HG03097 (cell line): ENCODE data around the gene CHST15.

Experiments used
- ATAC-seq: cut with Tn5 transposase; IDR thresholded peaks from one replicate; pipeline ENCODE4 v1.9.1; 2021; ENCODE audit not compliant: unreplicated experiment, low FRiP score

CHST15 gene

DNA sequence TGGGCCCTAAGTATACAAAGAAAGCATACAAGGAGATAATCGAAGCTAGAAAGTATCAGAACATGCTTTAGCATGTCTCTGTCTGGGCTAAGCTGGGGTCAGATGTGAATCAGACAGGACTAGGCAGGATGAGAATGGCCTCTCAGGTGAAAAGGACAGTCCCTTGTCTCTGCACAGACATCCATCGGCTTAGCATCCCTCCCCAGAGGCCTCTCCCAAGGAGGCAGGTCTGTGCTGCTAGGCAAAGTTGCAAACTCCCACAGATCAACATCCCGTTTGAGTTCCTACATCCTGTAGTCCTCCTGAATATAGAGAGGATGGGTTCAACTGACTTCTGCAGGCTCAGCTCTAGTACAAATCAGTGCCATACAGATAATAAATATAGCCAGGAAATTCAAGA, 24.5 kb downstream of the CHST15 start:
- no peak for ATAC-seq

DNA sequence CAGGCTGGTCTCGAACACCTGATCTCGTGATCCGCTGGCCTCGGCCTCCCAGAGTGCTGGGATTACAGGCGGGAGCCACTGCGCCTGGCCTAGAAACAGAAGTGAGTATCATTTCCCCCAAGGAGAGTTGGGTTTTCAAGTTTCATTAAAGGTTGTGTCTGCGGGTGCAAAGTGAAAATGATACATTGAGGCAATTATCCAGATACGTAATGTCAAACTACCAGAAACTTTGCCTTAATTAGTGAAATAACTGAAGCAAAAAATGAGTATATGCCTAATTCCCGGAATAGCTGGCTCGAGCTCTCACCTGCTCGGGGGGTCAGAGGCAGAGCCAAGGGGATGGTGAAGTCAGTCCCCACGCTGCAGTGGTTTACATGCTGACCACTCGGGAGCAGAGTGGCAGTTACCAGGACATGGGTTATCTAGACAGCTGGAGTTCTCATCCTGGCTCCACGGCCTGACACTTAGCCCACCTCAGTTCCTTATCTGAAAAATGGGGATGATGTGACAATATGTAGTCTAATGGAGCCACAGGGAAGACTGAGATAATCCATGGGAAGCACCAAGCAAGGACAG, 25.5 kb downstream of the CHST15 start:
- no peak for ATAC-seq

GRCh38 chr10:124066781-124067714, 26.4 kb downstream of the CHST15 start:
- no peak for ATAC-seq

GRCh38 chr10:124066126-124066700, 27.2 kb downstream of the CHST15 start:
- ATAC-seq = no peak

- no peak for ATAC-seq
Observed at GRCh38 chr10:124065382-124066125, 27.8 kb downstream of the CHST15 start.

GRCh38 chr10:124064676-124065075, 28.7 kb downstream of the CHST15 start:
- ATAC-seq = no peak

DNA sequence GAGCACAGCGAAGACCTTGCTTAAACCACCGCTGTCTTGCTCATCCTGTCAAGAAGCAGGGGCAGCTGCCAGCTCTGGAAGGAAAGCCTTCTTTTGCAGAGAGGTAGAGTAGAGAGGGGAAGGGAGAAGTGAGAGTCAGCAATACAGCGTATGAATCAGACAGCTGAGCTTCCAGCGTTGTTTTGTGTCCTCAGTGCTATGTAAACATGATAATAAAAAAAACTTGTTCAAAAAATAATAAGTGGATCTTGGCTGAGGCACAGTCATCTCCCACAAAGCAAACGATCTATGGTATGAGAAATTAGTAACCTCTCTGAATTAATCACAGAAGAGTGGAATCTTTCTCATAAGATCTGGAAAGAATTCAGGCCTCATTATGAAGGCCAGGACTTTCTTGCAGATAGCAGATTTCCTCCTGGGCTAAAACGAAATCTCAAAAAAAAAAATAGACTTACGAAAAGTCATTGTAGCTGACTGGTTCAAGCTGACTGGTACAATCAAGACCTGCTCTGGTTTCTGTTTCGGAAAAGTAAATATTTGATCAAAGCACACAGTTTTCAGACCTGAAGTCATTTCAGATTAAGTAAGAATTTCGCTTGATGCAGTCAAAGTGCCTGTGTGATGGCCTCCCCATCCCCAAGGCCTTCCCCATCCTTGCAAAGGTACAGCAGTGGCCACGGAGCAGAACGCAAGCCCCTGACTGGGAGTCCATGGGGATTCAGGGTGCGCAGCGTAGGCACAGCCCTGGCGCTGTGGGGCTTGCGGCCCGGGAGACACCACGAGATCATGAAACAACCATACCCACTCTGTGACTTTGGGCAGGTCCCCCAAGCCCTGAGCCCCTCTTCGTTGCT, 29.4 kb downstream of the CHST15 start:
- ATAC-seq = no peak

- ATAC-seq = no peak
Observed at GRCh38 chr10:124062390-124062789, 31.0 kb downstream of the CHST15 start.

- no peak for ATAC-seq
Observed at GRCh38 chr10:124061030-124061429, 32.4 kb downstream of the CHST15 start.

- ATAC-seq = no peak
Observed at GRCh38 chr10:124060148-124060720, 33.2 kb downstream of the CHST15 start.

DNA sequence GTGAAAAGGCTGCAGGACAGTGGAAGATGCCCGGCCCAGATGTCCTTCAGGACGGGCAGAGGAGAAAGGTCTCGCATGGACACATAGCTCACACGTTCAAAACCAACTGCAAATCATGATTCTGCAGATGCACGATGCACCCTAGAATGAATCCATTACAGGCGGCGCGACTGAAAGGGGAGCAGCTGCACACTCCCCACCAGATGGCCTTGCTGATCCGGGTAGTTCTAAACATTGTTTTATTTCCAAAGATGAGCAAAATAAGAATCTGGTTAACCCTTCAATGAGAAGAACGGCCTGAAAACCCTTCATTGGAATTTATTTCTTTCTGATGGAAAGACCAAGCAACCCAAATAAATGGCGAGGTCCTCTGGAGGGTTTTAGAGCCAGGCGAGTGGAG, 33.8 kb downstream of the CHST15 start:
- no peak for ATAC-seq

- no peak for ATAC-seq
Observed at GRCh38 chr10:124058346-124059003, 34.9 kb downstream of the CHST15 start.

DNA sequence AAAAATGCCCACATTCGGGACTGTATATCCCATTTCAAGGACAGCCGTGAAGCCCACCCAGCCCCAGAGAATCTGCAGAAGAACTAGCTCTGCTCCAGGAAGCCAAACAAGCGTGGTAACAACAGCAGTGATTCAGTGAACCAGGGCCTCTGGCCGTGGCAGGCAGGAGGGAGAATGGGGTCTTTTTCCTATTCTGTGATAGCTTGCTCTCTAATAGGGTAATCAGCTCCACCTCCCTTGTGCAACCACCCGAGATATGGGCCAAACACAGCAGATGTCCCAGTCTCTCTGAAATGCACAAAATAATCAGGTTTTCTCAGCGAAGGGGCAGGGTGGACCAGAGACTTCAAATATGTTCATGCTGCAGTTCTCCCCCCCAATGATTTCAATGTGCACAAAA, 35.8 kb downstream of the CHST15 start:
- ATAC-seq = no peak

GRCh38 chr10:124056337-124056980, 36.9 kb downstream of the CHST15 start:
- no peak for ATAC-seq

DNA sequence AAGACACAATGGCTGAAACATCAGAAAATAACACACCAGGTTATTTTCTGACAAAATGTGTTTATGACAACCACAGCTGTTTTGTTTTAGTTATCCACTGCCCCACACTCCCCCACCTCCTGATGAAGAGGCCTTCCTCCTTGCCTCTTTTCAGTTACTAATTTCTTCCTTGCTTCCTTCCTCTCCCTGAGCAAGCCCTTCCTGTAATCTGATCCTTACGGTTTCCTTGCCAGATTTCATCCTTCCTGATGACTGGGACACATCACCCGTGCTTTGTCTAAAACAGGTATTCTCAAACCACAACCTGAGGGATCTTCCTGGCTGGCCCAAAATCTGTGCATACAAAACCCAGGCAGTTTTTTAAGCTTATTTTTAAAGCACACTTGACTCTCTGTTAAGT, 39.4 kb downstream of the CHST15 start:
- no peak for ATAC-seq

DNA sequence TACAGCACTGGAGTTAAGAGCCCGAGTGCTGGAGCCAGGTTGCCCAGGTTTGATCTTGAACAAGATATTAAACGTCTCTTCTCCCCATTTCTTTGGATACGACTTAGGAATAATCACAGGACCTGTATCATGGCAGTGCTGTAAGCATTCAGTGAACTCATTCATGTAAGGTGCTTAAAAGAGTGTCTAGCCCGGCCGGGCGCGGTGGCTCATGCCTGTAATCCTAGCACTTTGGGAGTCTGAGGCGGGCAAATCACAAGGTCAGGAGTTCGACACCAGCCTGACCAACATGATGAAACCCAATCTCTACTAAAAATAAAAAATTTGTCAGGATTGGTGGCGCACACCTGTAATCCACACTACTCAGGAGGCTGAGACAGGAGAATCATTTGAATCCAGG, 40.8 kb downstream of the CHST15 start:
- ATAC-seq = no peak

DNA sequence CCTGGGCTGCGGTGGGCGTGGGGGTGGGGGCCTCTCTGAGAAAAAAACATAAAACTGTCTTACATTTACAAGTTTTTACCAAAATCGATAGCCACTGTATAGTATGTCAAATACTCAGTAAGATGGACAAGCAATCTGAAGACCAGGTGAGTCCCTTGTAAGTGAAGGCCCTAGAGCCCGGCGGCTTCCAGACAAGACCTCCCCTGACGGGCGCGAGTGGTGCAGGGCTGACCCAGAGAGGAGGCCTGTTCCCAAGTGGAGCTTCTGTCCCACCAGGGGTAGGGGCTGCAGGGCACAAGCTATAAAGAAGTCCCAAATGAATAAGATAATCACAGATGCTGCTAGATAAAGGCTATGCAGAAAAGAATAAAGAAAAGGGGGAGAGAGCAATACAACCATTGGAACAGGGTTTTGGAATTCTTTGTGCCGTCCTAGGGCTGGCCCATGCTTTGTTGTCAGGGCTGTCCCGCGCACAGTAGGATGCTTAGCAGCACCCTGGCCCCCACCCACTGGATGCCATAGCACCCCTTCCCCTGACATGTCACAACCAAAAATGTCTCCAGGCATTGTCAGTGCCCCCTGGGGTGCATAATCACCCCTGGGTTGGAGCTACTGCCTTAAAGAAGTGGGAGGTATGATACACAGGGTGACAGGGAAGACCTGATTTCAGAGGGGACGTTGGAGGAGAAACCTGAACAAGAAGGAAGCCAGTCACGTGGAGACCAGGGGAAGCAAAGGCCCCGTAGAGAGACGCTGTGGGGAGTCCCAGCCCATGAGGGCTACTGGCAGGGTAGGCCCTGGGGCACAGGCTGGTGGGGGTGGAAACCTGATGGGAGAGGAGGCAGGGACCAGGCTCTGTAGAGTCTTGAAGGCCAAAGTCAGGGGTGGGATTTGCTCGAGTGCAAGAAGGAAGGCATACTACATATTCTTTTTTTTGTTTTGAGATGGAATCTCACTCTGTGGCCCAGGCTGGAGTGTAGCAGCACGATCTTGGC, 43.1 kb downstream of the CHST15 start:
- ATAC-seq = no peak

DNA sequence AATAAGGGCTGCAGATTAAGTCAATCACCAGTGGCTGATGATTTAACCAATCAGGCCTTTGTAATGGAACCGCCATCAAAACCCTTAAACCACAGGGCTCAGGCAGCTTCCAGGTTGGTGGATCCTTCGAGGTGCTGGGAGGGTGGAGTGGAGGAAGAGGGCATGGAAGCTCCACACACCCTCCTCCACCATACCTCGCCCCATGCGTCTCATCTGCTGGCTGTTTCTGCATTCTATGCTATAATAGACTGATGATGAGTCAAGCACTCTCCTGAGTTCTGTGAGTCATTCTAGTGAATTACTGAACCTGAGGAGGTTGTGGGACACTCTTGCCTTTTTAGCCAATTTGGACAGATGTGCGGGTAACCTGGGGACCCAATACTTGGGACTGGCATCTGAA, 43.9 kb downstream of the CHST15 start:
- no peak for ATAC-seq
